SK-N-SH treated with all-trans-retinoic acid at 6 μM for 48 hours (cell line): ENCODE results near the gene CTNND2.

Source experiments
- ARNTL ChIP-seq: fragments of 450-650 bp; formaldehyde crosslinking; IDR thresholded peaks from 2 replicates; pipeline ENCODE4 v1.5.0; 2020; ENCODE audit warnings: low read depth, mild to moderate bottlenecking, moderate library complexity, borderline replicate concordance
- CSDC2 ChIP-seq: fragments of 250-450 bp; sonication (Bioruptor Pico); IDR thresholded peaks from 2 replicates; pipeline ENCODE4 v1.5.0; 2020; ENCODE audit warnings: mild to moderate bottlenecking, moderate library complexity
- GLIS3 ChIP-seq: fragments of 250-450 bp; sonication (Bioruptor Pico); IDR thresholded peaks from 2 replicates; pipeline ENCODE4 v1.5.0; 2020; ENCODE audit warnings: mild to moderate bottlenecking, moderate library complexity
- ISL1 ChIP-seq: fragments of 250-450 bp; sonication (Bioruptor Pico); IDR thresholded peaks from 2 replicates; pipeline ENCODE4 v2.1.2; 2022; ENCODE audit warnings: mild to moderate bottlenecking, moderate library complexity
- OSR1 ChIP-seq: fragments of 250-450 bp; sonication (Bioruptor Pico); IDR thresholded peaks from 2 replicates; pipeline ENCODE4 v1.8.0; 2022; ENCODE audit warnings: moderate library complexity, mild to moderate bottlenecking, inconsistent platforms
- PATZ1 ChIP-seq: fragments of 250-450 bp; sonication (Bioruptor Pico); IDR thresholded peaks from 2 replicates; pipeline ENCODE4 v1.8.0; 2020; ENCODE audit warnings: mild to moderate bottlenecking, moderate library complexity, borderline replicate concordance
- PPARA ChIP-seq: fragments of 250-450 bp; sonication (Bioruptor Pico); IDR thresholded peaks from 2 replicates; pipeline ENCODE4 v1.5.0; 2020; ENCODE audit warnings: mild to moderate bottlenecking, borderline replicate concordance
- TCF4 ChIP-seq: fragments of 250-450 bp; sonication (Bioruptor Pico); IDR thresholded peaks from 2 replicates; pipeline ENCODE4 v1.8.0; 2021; ENCODE audit warnings: mild to moderate bottlenecking, moderate library complexity, borderline replicate concordance
- ZFP30 ChIP-seq: fragments of 450-650 bp; formaldehyde crosslinking; IDR thresholded peaks from 2 replicates; pipeline ENCODE4 v1.5.0; 2022; ENCODE audit warnings: mild to moderate bottlenecking, moderate library complexity
- ZNF565 ChIP-seq: fragments of 450-650 bp; formaldehyde crosslinking; conservative IDR thresholded peaks from 2 replicates; pipeline ENCODE4 v1.5.0; 2020; ENCODE audit warnings: low read depth, mild to moderate bottlenecking, moderate library complexity

DNA sequence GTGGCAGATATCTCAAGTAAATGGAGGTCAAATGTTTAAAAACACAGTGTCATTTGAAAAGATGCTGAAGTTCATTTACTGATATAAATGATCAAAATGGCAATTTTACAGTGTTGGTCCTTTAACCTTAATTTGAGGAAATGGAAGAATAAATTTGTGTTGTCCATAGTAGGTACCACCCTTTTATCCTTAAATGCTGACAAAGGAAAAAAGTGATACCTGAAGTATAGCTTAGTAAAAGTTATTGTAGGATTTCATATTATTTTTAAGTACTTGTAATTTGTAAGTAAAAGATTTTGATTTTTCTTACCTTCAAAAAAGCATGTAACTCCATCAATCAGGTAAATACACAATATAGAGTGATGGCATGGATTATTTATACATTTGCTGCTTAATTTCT lies 976.6 kb downstream of the CTNND2 start:
- TF ChIP-seq PPARA (CRISPR knock-in tag) (no peak), OSR1 (CRISPR knock-in tag) (no peak), ZNF565 (CRISPR knock-in tag) (no peak), CSDC2 (CRISPR knock-in tag) (no peak), ARNTL (CRISPR knock-in tag) (no peak), PATZ1 (no peak), TCF4 (CRISPR knock-in tag) (no peak), GLIS3 (CRISPR knock-in tag) (no peak), ISL1 (no peak), ZFP30 (CRISPR knock-in tag) (no peak)
